ENCODE results near the gene KIF14. TPM values are rescaled to one million over a fixed set of nuclear protein-coding genes. Genes with fewer than 3 reads are reported as not detected.

Gene KIF14
- polyA plus RNA-seq, 1 of the 3 experiments (the other 2 are of a cell fraction), result 1.2 TPM

GRCh38 chr1:200538179-200538578, 82.4 kb downstream of the KIF14 start:
- H3K27me3 ChIP-seq (ENCODE audit: insufficient read depth), result no peaks in the 10 kb centered on the region
- no peak overlapping the region for H3K27ac ChIP-seq (ENCODE audit: low read depth in 2 of 2, low read length in 1 of 2)
- H3K4me2 ChIP-seq, result no peak overlapping the region
- no peaks in the 10 kb centered on the region for H3K9me3 ChIP-seq
- DNase-seq, result no peak
- no peak overlapping the region for H3K9ac ChIP-seq
- H3K9me2 ChIP-seq, result no peaks in the 10 kb centered on the region
- H3K4me1 ChIP-seq (ENCODE audit: control insufficient read depth in 1 of 2, insufficient read depth in 2 of 2, low read depth in 1 of 2, low read length in 1 of 2), result no peaks in the 10 kb centered on the region
- ChIA-PET POLR2A (no interaction called here), CTCF (interaction anchor here (1.0 to 3.1 kb wide), 3 partner anchors 13 to 28 kb away, joined by 5 to 13 read pairs (median 9); no protein-coding TSS in a partner anchor)
- H2AFZ ChIP-seq (ENCODE audit: low read depth), result no peak overlapping the region
- H4K20me1 ChIP-seq (ENCODE audit: insufficient read depth), result no peaks in the 10 kb centered on the region
- TF ChIP-seq, protein P1, sequence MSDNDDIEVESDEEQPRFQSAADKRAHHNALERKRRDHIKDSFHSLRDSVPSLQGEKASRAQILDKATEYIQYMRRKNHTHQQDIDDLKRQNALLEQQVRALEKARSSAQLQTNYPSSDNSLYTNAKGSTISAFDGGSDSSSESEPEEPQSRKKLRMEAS (IDR thresholded peaks at IDR 0.05; ENCODE audit: low read depth), result no peak
- no peak for TF ChIP-seq PBX3 (IDR thresholded peaks at IDR 0.05)
- TF ChIP-seq SIN3A (IDR thresholded peaks at IDR 0.05; ENCODE audit: borderline replicate concordance, low read depth, low read length), result no peak
- no peak for TF ChIP-seq SMC3 (IDR thresholded peaks at IDR 0.05; ENCODE audit: low read depth, low read length)
- no peak for TF ChIP-seq RFX5 (IDR thresholded peaks at IDR 0.05; ENCODE audit: low read length)
- no peak for TF ChIP-seq EZH2phosphoT487 (IDR thresholded peaks at IDR 0.05; ENCODE audit: borderline replicate concordance, low read depth)
- no peak for TF ChIP-seq NFIC (IDR thresholded peaks at IDR 0.05; ENCODE audit: borderline replicate concordance)
- TF ChIP-seq IRF3 (IDR thresholded peaks at IDR 0.05; ENCODE audit: low read depth, low read length), result no peak
- no peak for TF ChIP-seq MEF2A (IDR thresholded peaks at IDR 0.05; ENCODE audit: borderline replicate concordance, low read depth)
- no peak for TF ChIP-seq FOXJ3 (CRISPR knock-in tag; IDR thresholded peaks at IDR 0.05)
- TF ChIP-seq TAF1 (IDR thresholded peaks at IDR 0.05; ENCODE audit: borderline replicate concordance, low read depth, low read length), result no peak
- TF ChIP-seq, protein P2, sequence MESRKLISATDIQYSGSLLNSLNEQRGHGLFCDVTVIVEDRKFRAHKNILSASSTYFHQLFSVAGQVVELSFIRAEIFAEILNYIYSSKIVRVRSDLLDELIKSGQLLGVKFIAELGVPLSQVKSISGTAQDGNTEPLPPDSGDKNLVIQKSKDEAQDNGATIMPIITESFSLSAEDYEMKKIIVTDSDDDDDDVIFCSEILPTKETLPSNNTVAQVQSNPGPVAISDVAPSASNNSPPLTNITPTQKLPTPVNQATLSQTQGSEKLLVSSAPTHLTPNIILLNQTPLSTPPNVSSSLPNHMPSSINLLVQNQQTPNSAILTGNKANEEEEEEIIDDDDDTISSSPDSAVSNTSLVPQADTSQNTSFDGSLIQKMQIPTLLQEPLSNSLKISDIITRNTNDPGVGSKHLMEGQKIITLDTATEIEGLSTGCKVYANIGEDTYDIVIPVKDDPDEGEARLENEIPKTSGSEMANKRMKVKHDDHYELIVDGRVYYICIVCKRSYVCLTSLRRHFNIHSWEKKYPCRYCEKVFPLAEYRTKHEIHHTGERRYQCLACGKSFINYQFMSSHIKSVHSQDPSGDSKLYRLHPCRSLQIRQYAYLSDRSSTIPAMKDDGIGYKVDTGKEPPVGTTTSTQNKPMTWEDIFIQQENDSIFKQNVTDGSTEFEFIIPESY (IDR thresholded peaks at IDR 0.05; ENCODE audit: borderline replicate concordance, low read depth), result no peak
- no peak for TF ChIP-seq NRF1 (IDR thresholded peaks at IDR 0.05; ENCODE audit: low read depth, low read length)
- TF ChIP-seq YY1 (IDR thresholded peaks at IDR 0.05; ENCODE audit: low read depth), result no peak
- TF ChIP-seq, protein P3, sequence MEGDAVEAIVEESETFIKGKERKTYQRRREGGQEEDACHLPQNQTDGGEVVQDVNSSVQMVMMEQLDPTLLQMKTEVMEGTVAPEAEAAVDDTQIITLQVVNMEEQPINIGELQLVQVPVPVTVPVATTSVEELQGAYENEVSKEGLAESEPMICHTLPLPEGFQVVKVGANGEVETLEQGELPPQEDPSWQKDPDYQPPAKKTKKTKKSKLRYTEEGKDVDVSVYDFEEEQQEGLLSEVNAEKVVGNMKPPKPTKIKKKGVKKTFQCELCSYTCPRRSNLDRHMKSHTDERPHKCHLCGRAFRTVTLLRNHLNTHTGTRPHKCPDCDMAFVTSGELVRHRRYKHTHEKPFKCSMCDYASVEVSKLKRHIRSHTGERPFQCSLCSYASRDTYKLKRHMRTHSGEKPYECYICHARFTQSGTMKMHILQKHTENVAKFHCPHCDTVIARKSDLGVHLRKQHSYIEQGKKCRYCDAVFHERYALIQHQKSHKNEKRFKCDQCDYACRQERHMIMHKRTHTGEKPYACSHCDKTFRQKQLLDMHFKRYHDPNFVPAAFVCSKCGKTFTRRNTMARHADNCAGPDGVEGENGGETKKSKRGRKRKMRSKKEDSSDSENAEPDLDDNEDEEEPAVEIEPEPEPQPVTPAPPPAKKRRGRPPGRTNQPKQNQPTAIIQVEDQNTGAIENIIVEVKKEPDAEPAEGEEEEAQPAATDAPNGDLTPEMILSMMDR (IDR thresholded peaks at IDR 0.05), result no peak
- TF ChIP-seq RXRA (IDR thresholded peaks at IDR 0.05; ENCODE audit: borderline replicate concordance, low read depth), result no peak
- 36% methylated on average over 1 of the region's 1 CpG for WGBS (ENCODE audit: low lambda C conversion rate)
- no peak overlapping the region for H3K4me3 ChIP-seq (ENCODE audit: low read depth in 2 of 2, low read length in 1 of 2)
- H3F3A ChIP-seq (replicated peaks; ENCODE audit: insufficient read depth), result no peaks in the 10 kb centered on the region
- H3K36me3 ChIP-seq (replicated peaks in 1 of 2; ENCODE audit: control insufficient read depth in 1 of 2, insufficient read depth in 2 of 2, low read length in 1 of 2), result no peaks in the 10 kb centered on the region
- no peaks in the 10 kb centered on the region for H3K79me2 ChIP-seq (ENCODE audit: insufficient read depth)

Measured in SK-N-SH (cell line).